BE2C (cell line): ENCODE measurements around the gene GABARAP.

Experiments
- DNase-seq: peaks from one replicate; pipeline ENCODE4 v3.0.0-alpha.2; 2020
- H3K27me3 ChIP-seq: fragments of 250-450 bp; sonication (Bioruptor Pico); 2 replicates; pipeline ENCODE4 v1.5.1; 2020; ENCODE audit warnings: mild to moderate bottlenecking
- H3K36me3 ChIP-seq: fragments of 250-450 bp; sonication (Bioruptor Pico); 2 replicates; pipeline ENCODE4 v1.5.1; 2020; ENCODE audit warnings: mild to moderate bottlenecking
- H3K4me1 ChIP-seq: fragments of 250-450 bp; sonication (Bioruptor Pico); 2 replicates; pipeline ENCODE4 v1.5.1; 2020
- H3K4me3 ChIP-seq: 2 replicates; pipeline ENCODE4 v1.5.1; 2011; ENCODE audit warnings: low read depth, low read length
- H3K9me3 ChIP-seq: fragments of 250-450 bp; sonication (Bioruptor Pico); 2 replicates; pipeline ENCODE4 v1.5.1; 2020
- CTCF ChIP-seq: IDR thresholded peaks from 2 replicates; pipeline ENCODE4 v1.5.1; 2012; ENCODE audit warnings: mild to moderate bottlenecking, low read depth, low read length

GABARAP gene

GRCh38 chr17:7258731-7259554 lies 16.7 kb upstream of the GABARAP start:
- no peak overlapping the region for H3K4me3 ChIP-seq
- H3K4me1 ChIP-seq, result no peaks in the 10 kb centered on the region
- TF ChIP-seq CTCF, result no peak
- H3K9me3 ChIP-seq, result no peaks in the 10 kb centered on the region
- H3K27me3 ChIP-seq, result peaks cover 5% of the 10 kb centered on the region; the same call in 1 of the 2 replicates
- H3K36me3 ChIP-seq, result no peaks in the 10 kb centered on the region
- no peak for DNase-seq

GRCh38 chr17:7256766-7257456 lies 14.7 kb upstream of the GABARAP start:
- Histone ChIP-seq H3K4me1 (no peaks in the 10 kb centered on the region; the same call in 1 of the 2 replicates), H3K9me3 (no peaks in the 10 kb centered on the region), H3K4me3 (no peak overlapping the region), H3K27me3 (no peaks in the 10 kb centered on the region), H3K36me3 (no peaks in the 10 kb centered on the region)
- DNase-seq, result no peak
- no peak for TF ChIP-seq CTCF

- no peak for TF ChIP-seq CTCF
- Histone ChIP-seq H3K27me3 (no peaks in the 10 kb centered on the region), H3K4me1 (no peaks in the 10 kb centered on the region; the same call in 1 of the 2 replicates), H3K9me3 (no peaks in the 10 kb centered on the region), H3K36me3 (no peaks in the 10 kb centered on the region), H3K4me3 (no peak overlapping the region)
- no peak for DNase-seq
These were observed 12.3 kb upstream of the GABARAP start for GRCh38 chr17:7254511-7254910.

- no peak for DNase-seq
- H3K9me3 ChIP-seq, result no peaks in the 10 kb centered on the region
- H3K27me3 ChIP-seq, result no peaks in the 10 kb centered on the region
- TF ChIP-seq CTCF, result no peak
- H3K4me1 ChIP-seq, result no peaks in the 10 kb centered on the region; the same call in 1 of the 2 replicates
- H3K36me3 ChIP-seq, result no peaks in the 10 kb centered on the region
- peak overlapping the region; percentile 80 for H3K4me3 ChIP-seq
These were observed 10.8 kb upstream of the GABARAP start for GRCh38 chr17:7253082-7253481.

- no peak for TF ChIP-seq CTCF
- peak; percentile 90 for DNase-seq
- H3K27me3 ChIP-seq, result no peaks in the 10 kb centered on the region
- no peaks in the 10 kb centered on the region for H3K36me3 ChIP-seq
- peak within 1 kb of the TSS; percentile 80 for H3K4me3 ChIP-seq
- H3K4me1 ChIP-seq, result no peaks in the 10 kb centered on the region; the same call in 1 of the 2 replicates
- no peaks in the 10 kb centered on the region for H3K9me3 ChIP-seq
These were observed 10.2 kb upstream of the GABARAP start, which contains the start of gene ELP5 for GRCh38 chr17:7252176-7253043. Gene ELP5 (plus strand): TSS chr17:7252215. CDS start chr17:7252551, 336 bp downstream.
